Stimulated activated CD4-positive, alpha-beta T cell treated with anti-CD3 and anti-CD28 coated beads, Interleukin-4, amount 100 ng/mL, for 48 hours (primary cell): ENCODE data around the gene CHRNB2.

Experiments used
- DNase-seq, 2 donors: peaks; one replicate each; pipeline ENCODE4 v3.0.0-alpha.2; 2020; ENCODE audit warnings: low read depth in 2 of 2

Gene CHRNB2

GRCh38 chr1:154578058-154578418, 10.5 kb downstream of the CHRNB2 start:
- DNase-seq: no peak

GRCh38 chr1:154579374-154579773, 11.8 kb downstream of the CHRNB2 start:
- no peak for DNase-seq

- no peak for DNase-seq
These were observed 14.2 kb downstream of the CHRNB2 start for GRCh38 chr1:154581766-154582165.

- DNase-seq: no peak
These were observed 15.3 kb downstream of the CHRNB2 start for GRCh38 chr1:154582885-154583284.

GRCh38 chr1:154583773-154584172, 16.2 kb downstream of the CHRNB2 start:
- no peak for DNase-seq

- no peak for DNase-seq
These were observed 16.9 kb downstream of the CHRNB2 start for GRCh38 chr1:154584267-154584994.

GRCh38 chr1:154586231-154586630, 18.7 kb downstream of the CHRNB2 start:
- DNase-seq: no peak

GRCh38 chr1:154586641-154587040, 19.1 kb downstream of the CHRNB2 start:
- no peak for DNase-seq

- DNase-seq: no peak
These were observed 22.2 kb downstream of the CHRNB2 start for GRCh38 chr1:154589780-154590179.

GRCh38 chr1:154590756-154591155, 23.2 kb downstream of the CHRNB2 start:
- DNase-seq: no peak

- no peak for DNase-seq
These were observed 23.6 kb downstream of the CHRNB2 start for GRCh38 chr1:154591206-154591605.

- DNase-seq: no peak
These were observed 25.8 kb downstream of the CHRNB2 start for GRCh38 chr1:154593390-154593789.

- DNase-seq: no peak
These were observed 27.2 kb downstream of the CHRNB2 start for GRCh38 chr1:154594811-154595210.

GRCh38 chr1:154595621-154596020, 28.0 kb downstream of the CHRNB2 start:
- DNase-seq: no peak

GRCh38 chr1:154598871-154599635, 31.5 kb downstream of the CHRNB2 start:
- no peak for DNase-seq

- DNase-seq: no peak
These were observed 32.1 kb downstream of the CHRNB2 start for GRCh38 chr1:154599658-154600057.

- no peak for DNase-seq
These were observed 35.7 kb downstream of the CHRNB2 start for GRCh38 chr1:154603317-154603716.

- no peak for DNase-seq
These were observed 38.0 kb downstream of the CHRNB2 start for GRCh38 chr1:154605534-154605933.

- DNase-seq: no peak
These were observed 39.6 kb downstream of the CHRNB2 start for GRCh38 chr1:154607106-154607608.

GRCh38 chr1:154607609-154608396, 40.2 kb downstream of the CHRNB2 start, which contains the start of gene ADAR:
TSS of gene ADAR (minus strand) at chr1:154608186. CDS start at chr1:154608006, 180 bp downstream.
- peak; percentile 82 to 91 for DNase-seq

- peak in 1 of 2 donors; percentile 18 for DNase-seq
These were observed 41.1 kb downstream of the CHRNB2 start for GRCh38 chr1:154608397-154609270.
